ENCODE data around the gene KIF19. TPM values are rescaled to one million over a fixed set of nuclear protein-coding genes. Genes with fewer than 3 reads are reported as not detected.

KIF19 gene
- total and polyA plus RNA-seq, 4 donors: 0.42 to 2.1 (median 0.83) TPM

DNA sequence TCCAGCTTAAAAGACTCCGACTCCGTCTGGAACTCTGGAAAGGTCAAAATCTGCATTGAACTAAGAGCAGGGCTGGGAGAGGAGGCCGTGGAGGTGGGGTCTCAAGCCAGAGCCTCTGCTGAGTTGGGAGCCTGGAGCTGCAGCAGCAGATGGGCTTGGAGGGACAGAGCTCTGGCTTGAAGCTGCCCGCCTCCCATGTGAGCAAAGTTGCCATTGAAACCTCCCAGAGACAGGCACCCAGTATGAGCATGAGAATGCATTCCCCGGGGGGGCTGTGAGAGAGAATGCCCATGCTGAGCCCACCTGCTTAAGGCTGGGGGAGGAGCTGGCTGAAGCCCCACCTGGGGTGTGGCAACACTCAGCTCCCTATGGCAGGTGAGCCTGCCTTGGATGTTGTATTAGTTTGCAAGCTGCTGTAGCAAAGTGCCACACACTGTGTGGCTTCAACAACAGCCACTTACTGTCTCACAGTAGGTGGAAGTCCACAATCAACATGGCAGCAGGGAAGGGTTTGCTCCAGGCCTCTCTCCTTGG lies 9.6 kb downstream of the KIF19 start:
- WGBS: 80% methylated on average over 5 of the region's 5 CpGs
- no peak overlapping the region for H3K9ac ChIP-seq (ENCODE audit: low read depth in 1 of 2, low read length in 2 of 2)
- no peaks in the 10 kb centered on the region for H3K9me3 ChIP-seq (ENCODE audit: control insufficient read depth in 4 of 4, low read length in 3 of 4)
- no peak overlapping the region for H3K27ac ChIP-seq (ENCODE audit: low read depth in 1 of 2, low read length in 2 of 2)
- no peaks in the 10 kb centered on the region for H3K27me3 ChIP-seq (ENCODE audit: control insufficient read depth in 4 of 4, insufficient read depth in 4 of 4, low read length in 3 of 4)
- no peak overlapping the region for H3K4me3 ChIP-seq (ENCODE audit: low read depth in 1 of 3, low read length in 3 of 3)
- H3K36me3 ChIP-seq (ENCODE audit: control insufficient read depth in 4 of 4, insufficient read depth in 3 of 4, low read depth in 1 of 4, low read length in 3 of 4): no peaks in the 10 kb centered on the region
- no peaks in the 10 kb centered on the region for H3K4me1 ChIP-seq (ENCODE audit: control insufficient read depth in 4 of 4, insufficient read depth in 4 of 4, low read length in 3 of 4)
- TF ChIP-seq FOXA1 (IDR thresholded peaks at IDR 0.05) (no peak), HNF4A (conservative IDR thresholded peaks at IDR 0.05) (no peak), SP1 (IDR thresholded peaks at IDR 0.05) (no peak), RXRA (IDR thresholded peaks at IDR 0.05) (no peak), HNF4G (IDR thresholded peaks at IDR 0.05) (no peak), RAD21 (IDR thresholded peaks at IDR 0.05) (no peak), FOXA2 (IDR thresholded peaks at IDR 0.05) (no peak), YY1 (IDR thresholded peaks at IDR 0.05) (no peak), JUND (IDR thresholded peaks at IDR 0.05) (no peak), EGR1 (IDR thresholded peaks at IDR 0.05; ENCODE audit: low read depth in 2 of 2) (no peak), TAF1 (conservative IDR thresholded peaks at IDR 0.05) (no peak), GABPA (IDR thresholded peaks at IDR 0.05 in 1 of 2, conservative IDR thresholded peaks at IDR 0.05 in 1 of 2) (no peak)
- TF ChIP-seq, protein P1, sequence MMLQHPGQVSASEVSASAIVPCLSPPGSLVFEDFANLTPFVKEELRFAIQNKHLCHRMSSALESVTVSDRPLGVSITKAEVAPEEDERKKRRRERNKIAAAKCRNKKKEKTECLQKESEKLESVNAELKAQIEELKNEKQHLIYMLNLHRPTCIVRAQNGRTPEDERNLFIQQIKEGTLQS (IDR thresholded peaks at IDR 0.05): no peak
- TF ChIP-seq, protein P2, sequence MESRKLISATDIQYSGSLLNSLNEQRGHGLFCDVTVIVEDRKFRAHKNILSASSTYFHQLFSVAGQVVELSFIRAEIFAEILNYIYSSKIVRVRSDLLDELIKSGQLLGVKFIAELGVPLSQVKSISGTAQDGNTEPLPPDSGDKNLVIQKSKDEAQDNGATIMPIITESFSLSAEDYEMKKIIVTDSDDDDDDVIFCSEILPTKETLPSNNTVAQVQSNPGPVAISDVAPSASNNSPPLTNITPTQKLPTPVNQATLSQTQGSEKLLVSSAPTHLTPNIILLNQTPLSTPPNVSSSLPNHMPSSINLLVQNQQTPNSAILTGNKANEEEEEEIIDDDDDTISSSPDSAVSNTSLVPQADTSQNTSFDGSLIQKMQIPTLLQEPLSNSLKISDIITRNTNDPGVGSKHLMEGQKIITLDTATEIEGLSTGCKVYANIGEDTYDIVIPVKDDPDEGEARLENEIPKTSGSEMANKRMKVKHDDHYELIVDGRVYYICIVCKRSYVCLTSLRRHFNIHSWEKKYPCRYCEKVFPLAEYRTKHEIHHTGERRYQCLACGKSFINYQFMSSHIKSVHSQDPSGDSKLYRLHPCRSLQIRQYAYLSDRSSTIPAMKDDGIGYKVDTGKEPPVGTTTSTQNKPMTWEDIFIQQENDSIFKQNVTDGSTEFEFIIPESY (IDR thresholded peaks at IDR 0.05): no peak
- TF ChIP-seq, protein P3, sequence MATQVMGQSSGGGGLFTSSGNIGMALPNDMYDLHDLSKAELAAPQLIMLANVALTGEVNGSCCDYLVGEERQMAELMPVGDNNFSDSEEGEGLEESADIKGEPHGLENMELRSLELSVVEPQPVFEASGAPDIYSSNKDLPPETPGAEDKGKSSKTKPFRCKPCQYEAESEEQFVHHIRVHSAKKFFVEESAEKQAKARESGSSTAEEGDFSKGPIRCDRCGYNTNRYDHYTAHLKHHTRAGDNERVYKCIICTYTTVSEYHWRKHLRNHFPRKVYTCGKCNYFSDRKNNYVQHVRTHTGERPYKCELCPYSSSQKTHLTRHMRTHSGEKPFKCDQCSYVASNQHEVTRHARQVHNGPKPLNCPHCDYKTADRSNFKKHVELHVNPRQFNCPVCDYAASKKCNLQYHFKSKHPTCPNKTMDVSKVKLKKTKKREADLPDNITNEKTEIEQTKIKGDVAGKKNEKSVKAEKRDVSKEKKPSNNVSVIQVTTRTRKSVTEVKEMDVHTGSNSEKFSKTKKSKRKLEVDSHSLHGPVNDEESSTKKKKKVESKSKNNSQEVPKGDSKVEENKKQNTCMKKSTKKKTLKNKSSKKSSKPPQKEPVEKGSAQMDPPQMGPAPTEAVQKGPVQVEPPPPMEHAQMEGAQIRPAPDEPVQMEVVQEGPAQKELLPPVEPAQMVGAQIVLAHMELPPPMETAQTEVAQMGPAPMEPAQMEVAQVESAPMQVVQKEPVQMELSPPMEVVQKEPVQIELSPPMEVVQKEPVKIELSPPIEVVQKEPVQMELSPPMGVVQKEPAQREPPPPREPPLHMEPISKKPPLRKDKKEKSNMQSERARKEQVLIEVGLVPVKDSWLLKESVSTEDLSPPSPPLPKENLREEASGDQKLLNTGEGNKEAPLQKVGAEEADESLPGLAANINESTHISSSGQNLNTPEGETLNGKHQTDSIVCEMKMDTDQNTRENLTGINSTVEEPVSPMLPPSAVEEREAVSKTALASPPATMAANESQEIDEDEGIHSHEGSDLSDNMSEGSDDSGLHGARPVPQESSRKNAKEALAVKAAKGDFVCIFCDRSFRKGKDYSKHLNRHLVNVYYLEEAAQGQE (IDR thresholded peaks at IDR 0.05): no peak
- TF ChIP-seq, protein P4, sequence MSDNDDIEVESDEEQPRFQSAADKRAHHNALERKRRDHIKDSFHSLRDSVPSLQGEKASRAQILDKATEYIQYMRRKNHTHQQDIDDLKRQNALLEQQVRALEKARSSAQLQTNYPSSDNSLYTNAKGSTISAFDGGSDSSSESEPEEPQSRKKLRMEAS (IDR thresholded peaks at IDR 0.05): no peak
- TF ChIP-seq, protein P5, sequence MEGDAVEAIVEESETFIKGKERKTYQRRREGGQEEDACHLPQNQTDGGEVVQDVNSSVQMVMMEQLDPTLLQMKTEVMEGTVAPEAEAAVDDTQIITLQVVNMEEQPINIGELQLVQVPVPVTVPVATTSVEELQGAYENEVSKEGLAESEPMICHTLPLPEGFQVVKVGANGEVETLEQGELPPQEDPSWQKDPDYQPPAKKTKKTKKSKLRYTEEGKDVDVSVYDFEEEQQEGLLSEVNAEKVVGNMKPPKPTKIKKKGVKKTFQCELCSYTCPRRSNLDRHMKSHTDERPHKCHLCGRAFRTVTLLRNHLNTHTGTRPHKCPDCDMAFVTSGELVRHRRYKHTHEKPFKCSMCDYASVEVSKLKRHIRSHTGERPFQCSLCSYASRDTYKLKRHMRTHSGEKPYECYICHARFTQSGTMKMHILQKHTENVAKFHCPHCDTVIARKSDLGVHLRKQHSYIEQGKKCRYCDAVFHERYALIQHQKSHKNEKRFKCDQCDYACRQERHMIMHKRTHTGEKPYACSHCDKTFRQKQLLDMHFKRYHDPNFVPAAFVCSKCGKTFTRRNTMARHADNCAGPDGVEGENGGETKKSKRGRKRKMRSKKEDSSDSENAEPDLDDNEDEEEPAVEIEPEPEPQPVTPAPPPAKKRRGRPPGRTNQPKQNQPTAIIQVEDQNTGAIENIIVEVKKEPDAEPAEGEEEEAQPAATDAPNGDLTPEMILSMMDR (IDR thresholded peaks at IDR 0.05; ENCODE audit: low read depth, low read length, missing input control): no peak
- DNase-seq (ENCODE audit: low spot score): no peak

Data from liver (tissue), 9 donors.